ENCODE data around the gene SH3TC2.

The SH3TC2 gene

DNA sequence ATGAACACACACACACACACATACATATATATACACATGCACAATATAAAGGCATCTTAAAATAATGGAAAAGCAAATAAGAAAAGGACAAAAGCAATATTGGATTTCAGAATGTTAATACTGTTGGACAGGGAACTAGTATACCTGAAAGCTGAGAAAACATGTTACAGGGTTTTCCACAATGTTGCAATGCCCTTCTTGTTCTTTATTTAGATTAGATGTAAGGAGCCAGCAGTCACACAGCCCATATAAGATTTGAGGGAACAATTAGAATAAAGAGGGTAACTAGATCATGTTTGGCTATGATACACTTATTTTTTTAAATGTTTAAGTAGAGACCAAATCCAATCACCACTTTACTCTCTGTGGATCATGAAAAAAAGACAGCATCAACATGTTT is 61.7 kb downstream of the SH3TC2 start:
- DNase-seq (ENCODE audit: extremely low read depth, low read depth) = no peak
- no peak overlapping the region for H3K4me3 ChIP-seq (replicated peaks; ENCODE audit: low read depth, low read length)
- TF ChIP-seq, protein P1, sequence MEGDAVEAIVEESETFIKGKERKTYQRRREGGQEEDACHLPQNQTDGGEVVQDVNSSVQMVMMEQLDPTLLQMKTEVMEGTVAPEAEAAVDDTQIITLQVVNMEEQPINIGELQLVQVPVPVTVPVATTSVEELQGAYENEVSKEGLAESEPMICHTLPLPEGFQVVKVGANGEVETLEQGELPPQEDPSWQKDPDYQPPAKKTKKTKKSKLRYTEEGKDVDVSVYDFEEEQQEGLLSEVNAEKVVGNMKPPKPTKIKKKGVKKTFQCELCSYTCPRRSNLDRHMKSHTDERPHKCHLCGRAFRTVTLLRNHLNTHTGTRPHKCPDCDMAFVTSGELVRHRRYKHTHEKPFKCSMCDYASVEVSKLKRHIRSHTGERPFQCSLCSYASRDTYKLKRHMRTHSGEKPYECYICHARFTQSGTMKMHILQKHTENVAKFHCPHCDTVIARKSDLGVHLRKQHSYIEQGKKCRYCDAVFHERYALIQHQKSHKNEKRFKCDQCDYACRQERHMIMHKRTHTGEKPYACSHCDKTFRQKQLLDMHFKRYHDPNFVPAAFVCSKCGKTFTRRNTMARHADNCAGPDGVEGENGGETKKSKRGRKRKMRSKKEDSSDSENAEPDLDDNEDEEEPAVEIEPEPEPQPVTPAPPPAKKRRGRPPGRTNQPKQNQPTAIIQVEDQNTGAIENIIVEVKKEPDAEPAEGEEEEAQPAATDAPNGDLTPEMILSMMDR (IDR thresholded peaks at IDR 0.05; ENCODE audit: low read depth, low read length, missing control alignments) = no peak

- no peak overlapping the region for H3K4me3 ChIP-seq (replicated peaks; ENCODE audit: low read depth, low read length)
- no peak for DNase-seq (ENCODE audit: extremely low read depth, low read depth)
- TF ChIP-seq, protein P1 (IDR thresholded peaks at IDR 0.05; ENCODE audit: low read depth, low read length, missing control alignments) = no peak
Measured at GRCh38 chr5:148999741-149000140, 63.1 kb downstream of the SH3TC2 start.

GRCh38 chr5:148998174-148998797 is 64.6 kb downstream of the SH3TC2 start:
- no peak for DNase-seq (ENCODE audit: extremely low read depth, low read depth)
- TF ChIP-seq, protein P1 (IDR thresholded peaks at IDR 0.05; ENCODE audit: low read depth, low read length, missing control alignments) = peak; percentile 61

GRCh38 chr5:148996270-148996669 is 66.6 kb downstream of the SH3TC2 start:
- no peak overlapping the region for H3K4me3 ChIP-seq (replicated peaks; ENCODE audit: low read depth, low read length)
- no peak for DNase-seq (ENCODE audit: extremely low read depth, low read depth)
- TF ChIP-seq, protein P1 (IDR thresholded peaks at IDR 0.05; ENCODE audit: low read depth, low read length, missing control alignments) = no peak

More at GRCh38 chr5:148998174-148998797, 64.6 kb downstream of the SH3TC2 start:
- H3K4me3 ChIP-seq (replicated peaks; ENCODE audit: low read depth, low read length) = no peak overlapping the region

- DNase-seq (ENCODE audit: extremely low read depth, low read depth) = no peak
- TF ChIP-seq, protein P1 (IDR thresholded peaks at IDR 0.05; ENCODE audit: low read depth, low read length, missing control alignments) = no peak
- no peak overlapping the region for H3K4me3 ChIP-seq (replicated peaks; ENCODE audit: low read depth, low read length)
Measured at GRCh38 chr5:148995791-148996190, 67.1 kb downstream of the SH3TC2 start.

- TF ChIP-seq, protein P1 (IDR thresholded peaks at IDR 0.05; ENCODE audit: low read depth, low read length, missing control alignments) = no peak
- DNase-seq (ENCODE audit: extremely low read depth, low read depth) = no peak
- no peak overlapping the region for H3K4me3 ChIP-seq (replicated peaks; ENCODE audit: low read depth, low read length)
Measured at GRCh38 chr5:148993283-148993936, 69.5 kb downstream of the SH3TC2 start.

Data from HFF-Myc (cell line).